Activated naive CD8-positive, alpha-beta T cell treated with anti-CD3 and anti-CD28 coated beads, Interleukin-2, amount 50 U/mL, for 24 hours (primary cell): ENCODE measurements around the gene NEK6.
A peak's percentile ranks its signal among the peaks of the same experiment; 100 is the strongest.

Experiments used
- ATAC-seq: fragments of 150-1000 bp; cut with Tn5 transposase; one replicate; pipeline ENCODE4 v1.10.0; 2021
- DNase-seq: peaks from one replicate; pipeline ENCODE4 v3.0.0; 2021
- H3K27ac Mint-ChIP-seq: one replicate; pipeline ENCODE4 v1.8.0; 2021; ENCODE audit warnings: mild to moderate bottlenecking, mixed read lengths
- H3K27me3 Mint-ChIP-seq: one replicate; pipeline ENCODE4 v1.8.0; 2021; ENCODE audit warnings: mixed read lengths
- H3K36me3 Mint-ChIP-seq: one replicate; pipeline ENCODE4 v1.8.0; 2021; ENCODE audit warnings: low read depth, mixed read lengths
- H3K4me1 Mint-ChIP-seq: one replicate; pipeline ENCODE4 v1.8.0; 2021; ENCODE audit warnings: mixed read lengths
- H3K4me3 Mint-ChIP-seq: one replicate; pipeline ENCODE4 v1.8.0; 2021; ENCODE audit warnings: mild to moderate bottlenecking, moderate library complexity, mixed read lengths
- H3K9me3 Mint-ChIP-seq: one replicate; pipeline ENCODE4 v1.8.0; 2021; ENCODE audit warnings: mixed read lengths

The NEK6 gene

GRCh38 chr9:124320062-124320973 is 62.6 kb downstream of the NEK6 start:
- no peak overlapping the region for H3K4me3 Mint-ChIP-seq

GRCh38 chr9:124321416-124321815 is 63.7 kb downstream of the NEK6 start:
- H3K9me3 Mint-ChIP-seq: no peaks in the 10 kb centered on the region
- peaks cover 9% of the 10 kb centered on the region for H3K36me3 Mint-ChIP-seq
- H3K4me3 Mint-ChIP-seq: no peak overlapping the region
- DNase-seq (no peak), ATAC-seq (no peak)
- no peak overlapping the region for H3K27ac Mint-ChIP-seq
- no peaks in the 10 kb centered on the region for H3K4me1 Mint-ChIP-seq
- no peaks in the 10 kb centered on the region for H3K27me3 Mint-ChIP-seq

More at GRCh38 chr9:124320062-124320973, 62.6 kb downstream of the NEK6 start:
- Mint-ChIP-seq H3K9me3 (no peaks in the 10 kb centered on the region), H3K27ac (no peak overlapping the region), H3K27me3 (no peaks in the 10 kb centered on the region), H3K4me1 (no peaks in the 10 kb centered on the region), H3K36me3 (peaks cover 9% of the 10 kb centered on the region)
- ATAC-seq: no peak
- DNase-seq: peak; percentile 67

GRCh38 chr9:124321935-124322334 is 64.2 kb downstream of the NEK6 start:
- Mint-ChIP-seq H3K4me1 (no peaks in the 10 kb centered on the region), H3K27me3 (no peaks in the 10 kb centered on the region), H3K27ac (no peak overlapping the region), H3K9me3 (no peaks in the 10 kb centered on the region), H3K36me3 (peaks cover 9% of the 10 kb centered on the region), H3K4me3 (no peak overlapping the region)
- ATAC-seq (no peak), DNase-seq (no peak)

- ATAC-seq: no peak
- no peaks in the 10 kb centered on the region for H3K27me3 Mint-ChIP-seq
- no peak overlapping the region for H3K27ac Mint-ChIP-seq
- no peaks in the 10 kb centered on the region for H3K9me3 Mint-ChIP-seq
- peaks cover 6% of the 10 kb centered on the region for H3K36me3 Mint-ChIP-seq
- DNase-seq: no peak
- no peaks in the 10 kb centered on the region for H3K4me1 Mint-ChIP-seq
- H3K4me3 Mint-ChIP-seq: no peak overlapping the region
Observed at GRCh38 chr9:124322618-124323432, 65.1 kb downstream of the NEK6 start.

GRCh38 chr9:124323904-124324303 is 66.2 kb downstream of the NEK6 start:
- no peak overlapping the region for H3K4me3 Mint-ChIP-seq
- H3K36me3 Mint-ChIP-seq: peaks cover 6% of the 10 kb centered on the region
- H3K4me1 Mint-ChIP-seq: no peaks in the 10 kb centered on the region
- DNase-seq: no peak
- H3K27me3 Mint-ChIP-seq: no peaks in the 10 kb centered on the region
- no peak for ATAC-seq
- no peaks in the 10 kb centered on the region for H3K9me3 Mint-ChIP-seq
- H3K27ac Mint-ChIP-seq: no peak overlapping the region

GRCh38 chr9:124325816-124326215 is 68.1 kb downstream of the NEK6 start:
- ATAC-seq (no peak), DNase-seq (no peak)
- Mint-ChIP-seq H3K9me3 (no peaks in the 10 kb centered on the region), H3K4me1 (no peaks in the 10 kb centered on the region), H3K36me3 (peaks cover 5% of the 10 kb centered on the region), H3K4me3 (no peak overlapping the region), H3K27ac (no peak overlapping the region), H3K27me3 (no peaks in the 10 kb centered on the region)

- Mint-ChIP-seq H3K4me3 (no peak overlapping the region), H3K9me3 (no peaks in the 10 kb centered on the region), H3K27me3 (no peaks in the 10 kb centered on the region), H3K36me3 (peaks cover 5% of the 10 kb centered on the region), H3K27ac (no peak overlapping the region), H3K4me1 (no peaks in the 10 kb centered on the region)
- ATAC-seq: no peak
- no peak for DNase-seq
Observed at GRCh38 chr9:124326378-124326777, 68.6 kb downstream of the NEK6 start.

GRCh38 chr9:124327491-124327890 is 69.7 kb downstream of the NEK6 start:
- no peak for ATAC-seq

GRCh38 chr9:124328285-124328684 is 70.5 kb downstream of the NEK6 start:
- no peak overlapping the region for H3K27ac Mint-ChIP-seq
- H3K27me3 Mint-ChIP-seq: no peaks in the 10 kb centered on the region
- no peak for ATAC-seq
- no peak for DNase-seq
- H3K36me3 Mint-ChIP-seq: peaks cover 2% of the 10 kb centered on the region
- H3K9me3 Mint-ChIP-seq: no peaks in the 10 kb centered on the region
- H3K4me1 Mint-ChIP-seq: no peaks in the 10 kb centered on the region
- H3K4me3 Mint-ChIP-seq: no peak overlapping the region

More at GRCh38 chr9:124327491-124327890, 69.7 kb downstream of the NEK6 start:
- Mint-ChIP-seq H3K9me3 (no peaks in the 10 kb centered on the region), H3K36me3 (peaks cover 2% of the 10 kb centered on the region), H3K27ac (no peak overlapping the region), H3K4me3 (no peak overlapping the region), H3K4me1 (no peaks in the 10 kb centered on the region), H3K27me3 (no peaks in the 10 kb centered on the region)
- no peak for DNase-seq

GRCh38 chr9:124329206-124329792 is 71.5 kb downstream of the NEK6 start:
- H3K4me3 Mint-ChIP-seq: no peak overlapping the region
- DNase-seq (no peak), ATAC-seq (no peak)
- H3K36me3 Mint-ChIP-seq: peaks cover 2% of the 10 kb centered on the region
- no peak overlapping the region for H3K27ac Mint-ChIP-seq
- H3K9me3 Mint-ChIP-seq: no peaks in the 10 kb centered on the region
- no peaks in the 10 kb centered on the region for H3K27me3 Mint-ChIP-seq
- H3K4me1 Mint-ChIP-seq: no peaks in the 10 kb centered on the region

GRCh38 chr9:124330011-124330697 is 72.4 kb downstream of the NEK6 start:
- H3K9me3 Mint-ChIP-seq: no peaks in the 10 kb centered on the region
- no peaks in the 10 kb centered on the region for H3K4me1 Mint-ChIP-seq
- no peak overlapping the region for H3K27ac Mint-ChIP-seq
- no peaks in the 10 kb centered on the region for H3K27me3 Mint-ChIP-seq
- ATAC-seq (no peak), DNase-seq (no peak)
- H3K4me3 Mint-ChIP-seq: no peak overlapping the region
- peaks cover 2% of the 10 kb centered on the region for H3K36me3 Mint-ChIP-seq

- no peak for DNase-seq
- no peak overlapping the region for H3K4me3 Mint-ChIP-seq
- H3K4me1 Mint-ChIP-seq: no peaks in the 10 kb centered on the region
- peaks cover 5% of the 10 kb centered on the region for H3K36me3 Mint-ChIP-seq
- H3K27ac Mint-ChIP-seq: no peak overlapping the region
- no peaks in the 10 kb centered on the region for H3K9me3 Mint-ChIP-seq
- no peaks in the 10 kb centered on the region for H3K27me3 Mint-ChIP-seq
- no peak for ATAC-seq
Observed at GRCh38 chr9:124331580-124331979, 73.8 kb downstream of the NEK6 start.

GRCh38 chr9:124332361-124333202 is 74.8 kb downstream of the NEK6 start:
- Mint-ChIP-seq H3K9me3 (no peaks in the 10 kb centered on the region), H3K36me3 (peaks cover 10% of the 10 kb centered on the region), H3K27me3 (no peaks in the 10 kb centered on the region), H3K4me3 (no peak overlapping the region), H3K4me1 (no peaks in the 10 kb centered on the region), H3K27ac (no peak overlapping the region)
- ATAC-seq (no peak), DNase-seq (no peak)
